Heart right ventricle (tissue), 16 donors: ENCODE data around the gene DNMT3A. TPM values are rescaled to one million over a fixed set of nuclear protein-coding genes. Genes with fewer than 3 reads are reported as not detected.
A peak's percentile ranks its signal among the peaks of the same experiment; 100 is the strongest.

Source experiments
- ATAC-seq, 8 donors: fragments of 200-7000 bp; cut with Tn5 transposase; one replicate each; pipeline ENCODE4 v1.9.1; 2020; ENCODE audit warnings: mild to moderate bottlenecking in 8 of 8, moderate library complexity in 8 of 8, moderate number of reproducible peaks in 1 of 8
- DNase-seq, 2 donors: peaks; one replicate each; pipeline ENCODE4 v3.0.0-alpha.2; 2020
- H3K27ac ChIP-seq, 10 donors: fragments of 200-600 bp; sonication (generic) in 2 of 10; one replicate each; pipeline versions ENCODE4 v1.5.0 to v1.8.0; 2020 to 2022; ENCODE audit warnings: mild to moderate bottlenecking in 3 of 10
- H3K27me3 ChIP-seq, 7 donors: fragments of 200-600 bp; one replicate each; pipeline ENCODE4 v1.8.0; 2021 to 2022; ENCODE audit warnings: mild to moderate bottlenecking in 2 of 7
- H3K36me3 ChIP-seq, 9 donors: fragments of 200-600 bp; sonication (generic) in 1 of 9; one replicate each; pipeline versions ENCODE4 v1.5.0 to v1.8.0; 2020 to 2022; ENCODE audit warnings: mild to moderate bottlenecking in 2 of 9
- H3K4me1 ChIP-seq, 9 donors: fragments of 200-600 bp; sonication (generic) in 1 of 9; one replicate each; pipeline versions ENCODE4 v1.5.0 to v1.8.0; 2020 to 2022; ENCODE audit warnings: mild to moderate bottlenecking in 4 of 9
- H3K4me3 ChIP-seq, 10 donors: fragments of 200-600 bp; sonication (generic) in 2 of 10; one replicate each; pipeline versions ENCODE4 v1.5.0 to v1.8.0; 2020 to 2022; ENCODE audit warnings: mild to moderate bottlenecking in 7 of 10, moderate library complexity in 2 of 10
- H3K9me3 ChIP-seq, 11 donors: fragments of 200-600 bp in 10 of 11; sonication (generic) in 2 of 11; one replicate each; pipeline versions ENCODE4 v1.5.0 to v1.8.0; 2013 to 2022; ENCODE audit warnings: mild to moderate bottlenecking in 2 of 11, control low read depth in 1 of 11, moderate library complexity in 1 of 11
- CTCF ChIP-seq, 9 donors: fragments of 200-600 bp; sonication (generic) in 2 of 9; IDR thresholded peaks; one replicate each; pipeline versions ENCODE4 v1.5.0 to v1.8.0; 2021 to 2022; ENCODE audit warnings: antibody characterized with exemption in 9 of 9, mild to moderate bottlenecking in 5 of 9, moderate library complexity in 1 of 9
- WGBS, 2 donors: extraction: QIAGEN DNeasy Blood & Tissue Kit; methylation state at CpG; one replicate each; pipeline ENCODE4 v1.1.7; 2013; ENCODE audit warnings: inconsistent platforms in 1 of 2; 5-methylcytosine and 5-hydroxymethylcytosine counted together
- intact Hi-C, 10 donors: fragments of 100-400 bp; cut with DNase I; formaldehyde crosslinking; loops; one replicate each; pipeline versions ENCODE4 v1.11.1 to v1.14.2; 2022
- polyA plus RNA-seq, 2 donors: library from polyadenylated mRNA; stranded (reverse); fragments of 200-250 nt; gene quantifications; one replicate each; pipeline ENCODE4 v1.2.3, GENCODE V29; 2013
- total RNA-seq, 10 donors: library from RNA; stranded (reverse); fragmentation: NEBNext Ultra II Directional in 3 of 10; extraction: Animal tissue kit (Norgen Biotek cat#: 25700) in 3 of 10; gene quantifications; one replicate each; pipeline versions ENCODE4 v1.2.1 to v1.2.4, GENCODE V29; 2021 to 2023
- donor health status: Arrhythmogenic right ventricular cardiomyopathy.
- donor health status: ischemic (EF 13 %, LVEDD 7.1; RV severe dilation, severe dysfunction).
- donor health status: healthy with polysubstance abuse.
- donor health status: DM: no; HTN: yes; CAD: no.
- donor health status: DM: no; HTN: no; CAD: no.
- donor health status: ischemic (EF 25% LVEDD 6.9; RV normal size, moderate dysfunction).
- donor health status: ischemic (EF 25% LVEDD 5.7; RV mildly dilated, moderate dysfunction).
- donor health status: healthy.
- donor health status: DM: yes; HTN: yes; CAD: no.
- donor health status: Ischemic cardiomyopathy.
- donor health status: ischemic (EF 35%, LVEDD 5.7; RV mildly dilated, moderate dysfunction).
- donor health status: nonischemic (EF 11% LVEDD 7.7; RV severe dilation, severe dysfunction).
- donor health status: DM: yes; HTN: yes; CAD: no.
- donor health status: PGD.
- donor health status: ischemic (EF 29% LVEDD 5.4; RV normal size, mild dysfunction).
- donor health status: nonischemic (EF 23%, LVEDD 6.1; RV moderate dilation, normal function).

Gene DNMT3A
- total and polyA plus RNA-seq, 12 donors, result 4.7 to 23.7 (median 19.3) TPM

- no peak overlapping the region for H3K4me3 ChIP-seq
- intact Hi-C loops, result loop anchor here in 5 of 10 donors (2.0 to 10.0 kb wide), 5 partner anchors 35 to 147 kb away; partner anchors contain the start of gene DNMT3A (in 1 of the 5)
- TF ChIP-seq CTCF (IDR thresholded peaks at IDR 0.05), result no peak
- H3K27ac ChIP-seq, result no peak overlapping the region
- H3K36me3 ChIP-seq, result no peaks in the 10 kb centered on the region
- ATAC-seq (no peak), DNase-seq (no peak)
- WGBS, 2 donors, result 94 to 97% methylated on average over 22 of the region's 22 CpGs
- no peaks in the 10 kb centered on the region for H3K9me3 ChIP-seq
- H3K4me1 ChIP-seq, result peaks cover 6 to 40% (median 14%) of the 10 kb centered on the region in 9 donors
- H3K27me3 ChIP-seq, result no peaks in the 10 kb centered on the region
These were observed 36.2 kb upstream of the DNMT3A start for GRCh38 chr2:25377822-25378421.

- H3K27ac ChIP-seq, result peak overlapping the region in 3 of 10 donors; percentile 17 to 58 (median 48)
- peak; percentile 90 to 99 (median 97) for TF ChIP-seq CTCF (IDR thresholded peaks at IDR 0.05)
- peak overlapping the region in 9 of 10 donors; percentile 7 to 44 (median 30) for H3K4me3 ChIP-seq
- 18 to 21% methylated on average over 52 of the region's 52 CpGs for WGBS, 2 donors
- H3K9me3 ChIP-seq, result no peaks in the 10 kb centered on the region
- intact Hi-C loops, result loop anchor here in 5 of 10 donors (1.0 to 10.0 kb wide), 6 partner anchors 34 to 148 kb away; partner anchors contain the start of gene DNMT3A (in 1 of the 5)
- H3K36me3 ChIP-seq, result no peaks in the 10 kb centered on the region
- ATAC-seq (peak; percentile 95 to 99 (median 98)), DNase-seq (peak; percentile 83 to 88)
- peaks cover 6 to 38% (median 14%) of the 10 kb centered on the region in 9 donors for H3K4me1 ChIP-seq
- H3K27me3 ChIP-seq, result no peaks in the 10 kb centered on the region
These were observed 35.3 kb upstream of the DNMT3A start for GRCh38 chr2:25376750-25377621.

- intact Hi-C loops, result loop anchor here in 5 of 10 donors (1.0 to 10.0 kb wide), 6 partner anchors 33 to 149 kb away; partner anchors contain the start of gene DNMT3A (in 1 of the 5)
- Histone ChIP-seq H3K9me3 (no peaks in the 10 kb centered on the region), H3K4me3 (peak overlapping the region in 6 of 10 donors; percentile 21 to 44 (median 34)), H3K27me3 (no peaks in the 10 kb centered on the region), H3K36me3 (no peaks in the 10 kb centered on the region), H3K4me1 (peaks cover 6 to 30% (median 14%) of the 10 kb centered on the region in 9 donors), H3K27ac (no peak overlapping the region)
- ATAC-seq, result no peak
- TF ChIP-seq CTCF (IDR thresholded peaks at IDR 0.05), result no peak
- WGBS, 2 donors, result 80% methylated on average over 16 of the region's 16 CpGs
- DNase-seq, result no peak
These were observed 34.3 kb upstream of the DNMT3A start for GRCh38 chr2:25375989-25376545.
